A673 (cell line): ENCODE measurements around the gene NBAS. TPM values are rescaled to one million over a fixed set of nuclear protein-coding genes. Genes with fewer than 3 reads are reported as not detected.

Experiments
- BruUV-seq: library from RNA; stranded (reverse); fragments of 400-500 nt; replicated peaks from 2 replicates; lab custom pipeline; 2021; lab: Mats Ljungman, UMichigan
- CTCF ChIA-PET: fragments of 300-600 bp; sonication (Branson Sonifier 250); formaldehyde crosslinking; loops from one replicate; lab custom pipeline; 2022; ENCODE audit warnings: antibody characterized with exemption; lab: Charles Lee
- POLR2A ChIA-PET: fragments of 300-600 bp; sonication (Branson Sonifier 250); formaldehyde crosslinking; loops from one replicate; lab custom pipeline; 2022; ENCODE audit warnings: antibody characterized with exemption; ENCODE audit not compliant: low non-redundant PET; lab: Charles Lee
- DNase-seq: peaks from one replicate; pipeline ENCODE4 v3.0.0-alpha.2; 2015; ENCODE audit warnings: low spot score
- H3K27ac ChIP-seq: fragments of 200-600 bp; sonication (generic); 2 replicates; pipeline ENCODE4 v1.5.1; 2016; ENCODE audit warnings: mixed run types, low read depth, mild to moderate bottlenecking, mixed read lengths, antibody characterized with exemption, low read length; ENCODE audit not compliant: poor library complexity, severe bottlenecking
- H3K27me3 ChIP-seq: fragments of 200-600 bp; sonication (generic); replicated peaks from 2 replicates; pipeline ENCODE4 v1.6.1; 2017; ENCODE audit warnings: mixed run types, low read depth, mild to moderate bottlenecking, mixed read lengths, antibody characterized with exemption, low read length; ENCODE audit not compliant: insufficient read depth, poor library complexity
- H3K36me3 ChIP-seq: fragments of 200-600 bp; sonication (generic); 2 replicates; pipeline ENCODE4 v1.6.1; 2016; ENCODE audit warnings: mixed run types, mild to moderate bottlenecking, mixed read lengths, antibody characterized with exemption, low read length; ENCODE audit not compliant: insufficient read depth, poor library complexity, severe bottlenecking
- H3K4me1 ChIP-seq: fragments of 200-600 bp; sonication (generic); 2 replicates; pipeline ENCODE4 v1.6.1; 2017; ENCODE audit warnings: mixed run types, mild to moderate bottlenecking, mixed read lengths, antibody characterized with exemption, low read length; ENCODE audit not compliant: insufficient read depth, poor library complexity, severe bottlenecking
- H3K4me3 ChIP-seq: fragments of 200-600 bp; sonication (generic); 2 replicates; pipeline ENCODE4 v1.5.1; 2016; ENCODE audit warnings: low read depth, mixed run types, mild to moderate bottlenecking, mixed read lengths, low read length; ENCODE audit not compliant: poor library complexity, severe bottlenecking
- H3K9me3 ChIP-seq: fragments of 200-600 bp; sonication (generic); 2 replicates; pipeline ENCODE4 v1.6.1; 2016; ENCODE audit warnings: mixed run types, low read depth, mild to moderate bottlenecking, mixed read lengths, antibody characterized with exemption, low read length; ENCODE audit not compliant: poor library complexity, severe bottlenecking
- CTCF ChIP-seq: fragments of 300-800, 200-600 bp; sonication (generic); conservative IDR thresholded peaks from 2 replicates; pipeline ENCODE4 v1.5.1; 2017; ENCODE audit warnings: low read depth, mild to moderate bottlenecking, antibody characterized with exemption, low read length, moderate library complexity, mixed read lengths
- EZH2 ChIP-seq: fragments of 200-600 bp; sonication (generic); IDR thresholded peaks from 2 replicates; pipeline ENCODE4 v1.6.1; 2017; ENCODE audit warnings: borderline replicate concordance, low read depth, mild to moderate bottlenecking, mixed read lengths, antibody characterized with exemption, low read length; ENCODE audit not compliant: poor library complexity, severe bottlenecking
- intact Hi-C: fragments of 100-400 bp; cut with micrococcal nuclease; formaldehyde crosslinking; loops from one replicate; pipeline ENCODE4 v1.10.0; 2022; ENCODE audit not compliant: unreplicated experiment
- total RNA-seq: library from RNA; stranded (reverse); gene quantifications from 2 replicates; pipeline ENCODE4 v1.2.3, GENCODE V29; 2021

NBAS gene
- total RNA-seq, 1 experiment from 2014 or later = 38.7 TPM

- H3K4me3 ChIP-seq = no peak overlapping the region
- no peaks in the 10 kb centered on the region for H3K4me1 ChIP-seq
- no TSS peak for BruUV-seq
- no peak overlapping the region for H3K27ac ChIP-seq
- TF ChIP-seq EZH2 = no peak
- intact Hi-C loops = no loop called here
- no peak for DNase-seq
- CTCF ChIA-PET = no interaction called here
- H3K27me3 ChIP-seq = no peaks in the 10 kb centered on the region
- no peaks in the 10 kb centered on the region for H3K9me3 ChIP-seq
- POLR2A ChIA-PET = no interaction called here
- no peaks in the 10 kb centered on the region for H3K36me3 ChIP-seq
These were observed 295.2 kb downstream of the NBAS start for GRCh38 chr2:15265889-15266288.

GRCh38 chr2:15263976-15264685, 297.0 kb downstream of the NBAS start:
- Histone ChIP-seq H3K36me3 (no peaks in the 10 kb centered on the region), H3K4me3 (no peak overlapping the region), H3K4me1 (no peaks in the 10 kb centered on the region), H3K27ac (no peak overlapping the region), H3K27me3 (no peaks in the 10 kb centered on the region), H3K9me3 (no peaks in the 10 kb centered on the region)
- no peak for TF ChIP-seq EZH2
- TF ChIP-seq CTCF = no peak
- no TSS peak for BruUV-seq
- CTCF ChIA-PET = no interaction called here
- no peak for DNase-seq
- intact Hi-C loops = no loop called here
- POLR2A ChIA-PET = no interaction called here

DNA sequence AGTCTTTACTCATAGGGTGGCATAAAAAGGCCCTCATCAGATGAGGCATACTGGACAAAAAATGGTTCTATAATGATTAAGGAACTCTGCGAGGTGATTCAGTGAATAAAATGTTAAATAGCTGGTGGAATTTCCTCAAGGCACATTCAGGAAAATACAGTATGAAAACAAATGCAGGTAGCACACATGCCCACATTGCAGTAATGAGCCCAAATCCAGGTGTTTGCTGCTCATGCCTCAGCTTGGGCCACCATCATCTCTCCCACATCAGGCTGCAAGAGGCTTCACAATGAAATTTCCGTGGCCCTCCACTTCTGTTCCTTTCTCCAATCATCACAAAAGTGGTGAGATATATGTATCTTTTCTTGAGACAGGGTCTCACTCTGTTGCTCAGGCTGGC, 298.3 kb downstream of the NBAS start:
- Histone ChIP-seq H3K27me3 (no peaks in the 10 kb centered on the region), H3K36me3 (no peaks in the 10 kb centered on the region), H3K4me1 (no peaks in the 10 kb centered on the region), H3K4me3 (no peak overlapping the region), H3K9me3 (no peaks in the 10 kb centered on the region), H3K27ac (no peak overlapping the region)
- no peak for DNase-seq
- TF ChIP-seq CTCF = no peak
- no peak for TF ChIP-seq EZH2
- ChIA-PET CTCF (no interaction called here), POLR2A (no interaction called here)
- intact Hi-C loops = no loop called here
- BruUV-seq = no TSS peak

- intact Hi-C loops = no loop called here
- Histone ChIP-seq H3K9me3 (no peaks in the 10 kb centered on the region), H3K4me3 (no peak overlapping the region), H3K4me1 (no peaks in the 10 kb centered on the region), H3K36me3 (no peaks in the 10 kb centered on the region), H3K27ac (no peak overlapping the region), H3K27me3 (no peaks in the 10 kb centered on the region)
- no peak for DNase-seq
- no peak for TF ChIP-seq EZH2
- no peak for TF ChIP-seq CTCF
- ChIA-PET POLR2A (no interaction called here), CTCF (no interaction called here)
- BruUV-seq = no TSS peak
These were observed 300.3 kb downstream of the NBAS start for GRCh38 chr2:15260835-15261234.
